Measurements from ENCODE around the gene TMEM150B. TPM values are rescaled to one million over a fixed set of nuclear protein-coding genes. Genes with fewer than 3 reads are reported as not detected.

Gene TMEM150B
- total RNA-seq, 1 donor from 2014 or later = 0.62 TPM

GRCh38 chr19:55358493-55358892 lies 33.4 kb upstream of the TMEM150B start:
- DNase-seq (ENCODE audit: low spot score) = no peak
- intact Hi-C loops (cut with DNase I) = no loop called here

- no peak for DNase-seq (ENCODE audit: low spot score)
- intact Hi-C loops (cut with DNase I) = no loop called here
Observed at GRCh38 chr19:55355213-55355821, 30.2 kb upstream of the TMEM150B start.

- intact Hi-C loops (cut with DNase I) = no loop called here
- no peak for DNase-seq (ENCODE audit: low spot score)
Observed at GRCh38 chr19:55354698-55355212, 29.6 kb upstream of the TMEM150B start, which contains the start of gene COX6B2. TSS of gene COX6B2 (minus strand) at chr19:55354719. CDS start at chr19:55354521, 198 bp downstream.

GRCh38 chr19:55353803-55354697 lies 28.9 kb upstream of the TMEM150B start:
- peak; percentile 83 for DNase-seq (ENCODE audit: low spot score)
- intact Hi-C loops (cut with DNase I) = no loop called here

- intact Hi-C loops (cut with DNase I) = no loop called here
Observed at GRCh38 chr19:55353356-55353802, 28.2 kb upstream of the TMEM150B start.

GRCh38 chr19:55352549-55353145 lies 27.5 kb upstream of the TMEM150B start:
- intact Hi-C loops (cut with DNase I) = no loop called here
- no peak for DNase-seq (ENCODE audit: low spot score)

More at GRCh38 chr19:55353356-55353802, 28.2 kb upstream of the TMEM150B start:
- no peak for DNase-seq (ENCODE audit: low spot score)

GRCh38 chr19:55352040-55352439 lies 26.9 kb upstream of the TMEM150B start:
- intact Hi-C loops (cut with DNase I) = no loop called here

GRCh38 chr19:55350620-55351315 lies 25.6 kb upstream of the TMEM150B start:
- DNase-seq (ENCODE audit: low spot score) = no peak
- intact Hi-C loops (cut with DNase I) = no loop called here

More at GRCh38 chr19:55352040-55352439, 26.9 kb upstream of the TMEM150B start:
- DNase-seq (ENCODE audit: low spot score) = no peak

GRCh38 chr19:55348317-55349034 lies 23.3 kb upstream of the TMEM150B start:
- DNase-seq (ENCODE audit: low spot score) = no peak
- intact Hi-C loops (cut with DNase I) = no loop called here

GRCh38 chr19:55347442-55348009 lies 22.4 kb upstream of the TMEM150B start:
- no peak for DNase-seq (ENCODE audit: low spot score)
- intact Hi-C loops (cut with DNase I) = no loop called here

- intact Hi-C loops (cut with DNase I) = no loop called here
- DNase-seq (ENCODE audit: low spot score) = no peak
Observed at GRCh38 chr19:55346725-55347441, 21.7 kb upstream of the TMEM150B start.

GRCh38 chr19:55345818-55346724 lies 20.9 kb upstream of the TMEM150B start:
- no peak for DNase-seq (ENCODE audit: low spot score)
- intact Hi-C loops (cut with DNase I) = no loop called here

GRCh38 chr19:55345101-55345817 lies 20.1 kb upstream of the TMEM150B start:
- no peak for DNase-seq (ENCODE audit: low spot score)
- intact Hi-C loops (cut with DNase I) = no loop called here

- intact Hi-C loops (cut with DNase I) = no loop called here
- no peak for DNase-seq (ENCODE audit: low spot score)
Observed at GRCh38 chr19:55344444-55344843, 19.3 kb upstream of the TMEM150B start.

- no peak for DNase-seq (ENCODE audit: low spot score)
- intact Hi-C loops (cut with DNase I) = no loop called here
Observed at GRCh38 chr19:55341595-55342531, 16.7 kb upstream of the TMEM150B start.
